Activated CD8-positive, alpha-beta T cell treated with anti-CD3 and anti-CD28 coated beads for 36 hours (primary cell): ENCODE results near the gene VIPR2. TPM values are rescaled to one million over a fixed set of nuclear protein-coding genes. Genes with fewer than 3 reads are reported as not detected.
"Not testable (repeated sequence)": the region's sequence is repeated elsewhere in the genome, so short reads cannot be mapped to it uniquely, and the experiment has no call there.

ENCODE experiments used
- ATAC-seq: fragments of 200-7000 bp; cut with Tn5 transposase; one replicate; pipeline ENCODE4 v1.10.0; 2021; ENCODE audit warnings: mild to moderate bottlenecking, moderate library complexity
- CTCF ChIA-PET: fragments of 350-600 bp; sonication (Branson Sonifier 250); formaldehyde crosslinking; loops from one replicate; lab custom pipeline; 2021; ENCODE audit warnings: antibody characterized with exemption; lab: Charles Lee
- POLR2A ChIA-PET: fragments of 350-600 bp; sonication (Branson Sonifier 250); formaldehyde crosslinking; loops from one replicate; lab custom pipeline; 2021; ENCODE audit warnings: antibody characterized with exemption; lab: Charles Lee
- DNase-seq: peaks from one replicate; pipeline ENCODE4 v3.0.0-alpha.2; 2020
- H3K27ac Mint-ChIP-seq: one replicate; pipeline ENCODE4 v1.8.0; 2021; ENCODE audit warnings: mild to moderate bottlenecking, mixed read lengths
- H3K27me3 Mint-ChIP-seq: one replicate; pipeline ENCODE4 v1.8.0; 2021; ENCODE audit warnings: mixed read lengths
- H3K36me3 Mint-ChIP-seq: one replicate; pipeline ENCODE4 v1.8.0; 2021; ENCODE audit warnings: low read depth, mixed read lengths
- H3K4me1 Mint-ChIP-seq: one replicate; pipeline ENCODE4 v1.8.0; 2021; ENCODE audit warnings: low read depth, mixed read lengths
- H3K4me3 Mint-ChIP-seq: one replicate; pipeline ENCODE4 v1.8.0; 2021; ENCODE audit warnings: mild to moderate bottlenecking, moderate library complexity, mixed read lengths
- H3K9me3 Mint-ChIP-seq: one replicate; pipeline ENCODE4 v1.8.0; 2021; ENCODE audit warnings: mixed read lengths
- CTCF ChIP-seq: fragments of 200-600 bp; IDR thresholded peaks from one replicate; pipeline ENCODE4 v1.8.0; 2022; ENCODE audit warnings: antibody characterized with exemption, mild to moderate bottlenecking
- intact Hi-C: fragments of 100-400 bp; cut with micrococcal nuclease; formaldehyde crosslinking; loops from one replicate; pipeline ENCODE4 v1.10.0; 2022
- total RNA-seq, 2 experiments: library from RNA; stranded (reverse); gene quantifications; one replicate each; pipeline ENCODE4 v1.2.3, GENCODE V29; 2021

Gene VIPR2
- total RNA-seq, 2 experiments from 2014 or later: 0.09 TPM; not detected in 1

GRCh38 chr7:159009951-159010350 lies 134.7 kb downstream of the VIPR2 start:
- ChIA-PET CTCF (no interaction called here), POLR2A (no interaction called here)
- H3K9me3 Mint-ChIP-seq: no peaks in the 10 kb centered on the region
- H3K4me3 Mint-ChIP-seq: no peak overlapping the region
- TF ChIP-seq CTCF: no peak
- intact Hi-C loops: no loop called here
- H3K27ac Mint-ChIP-seq: no peak overlapping the region
- H3K36me3 Mint-ChIP-seq: no peaks in the 10 kb centered on the region
- ATAC-seq: no peak
- DNase-seq: no peak
- no peaks in the 10 kb centered on the region for H3K27me3 Mint-ChIP-seq
- H3K4me1 Mint-ChIP-seq: no peaks in the 10 kb centered on the region

- H3K9me3 Mint-ChIP-seq: no peaks in the 10 kb centered on the region
- intact Hi-C loops: no loop called here
- H3K4me3 Mint-ChIP-seq: no peak overlapping the region
- H3K27me3 Mint-ChIP-seq: no peaks in the 10 kb centered on the region
- H3K27ac Mint-ChIP-seq: no peak overlapping the region
- POLR2A ChIA-PET: no interaction called here
- DNase-seq (no peak), ATAC-seq (no peak)
- H3K4me1 Mint-ChIP-seq: peaks cover 12% of the 10 kb centered on the region
- CTCF ChIA-PET: no interaction called here
- H3K36me3 Mint-ChIP-seq: no peaks in the 10 kb centered on the region
- no peak for TF ChIP-seq CTCF
Measured at GRCh38 chr7:159008417-159008816, 136.2 kb downstream of the VIPR2 start.

GRCh38 chr7:159007996-159008389 lies 136.7 kb downstream of the VIPR2 start:
- ATAC-seq (no peak), DNase-seq (no peak)
- Mint-ChIP-seq H3K4me3 (no peak overlapping the region), H3K27ac (no peak overlapping the region), H3K9me3 (no peaks in the 10 kb centered on the region), H3K4me1 (peaks cover 12% of the 10 kb centered on the region), H3K27me3 (no peaks in the 10 kb centered on the region), H3K36me3 (no peaks in the 10 kb centered on the region)
- no peak for TF ChIP-seq CTCF
- CTCF ChIA-PET: no interaction called here
- POLR2A ChIA-PET: no interaction called here
- intact Hi-C loops: no loop called here

- ATAC-seq: no peak
- TF ChIP-seq CTCF: no peak
- intact Hi-C loops: no loop called here
- H3K9me3 Mint-ChIP-seq: no peaks in the 10 kb centered on the region
- ChIA-PET CTCF (no interaction called here), POLR2A (no interaction called here)
- H3K27me3 Mint-ChIP-seq: no peaks in the 10 kb centered on the region
- no peak overlapping the region for H3K27ac Mint-ChIP-seq
- H3K4me3 Mint-ChIP-seq: no peak overlapping the region
- H3K36me3 Mint-ChIP-seq: no peaks in the 10 kb centered on the region
- peaks cover 12% of the 10 kb centered on the region for H3K4me1 Mint-ChIP-seq
- no peak for DNase-seq
Measured at GRCh38 chr7:159007364-159007995, 137.2 kb downstream of the VIPR2 start.

GRCh38 chr7:159006610-159007130 lies 138.0 kb downstream of the VIPR2 start:
- POLR2A ChIA-PET: no interaction called here
- no peaks in the 10 kb centered on the region for H3K9me3 Mint-ChIP-seq
- CTCF ChIA-PET: no interaction called here
- intact Hi-C loops: no loop called here
- no peak overlapping the region for H3K4me3 Mint-ChIP-seq
- peaks cover 12% of the 10 kb centered on the region for H3K4me1 Mint-ChIP-seq
- DNase-seq: no peak
- no peak for ATAC-seq
- H3K36me3 Mint-ChIP-seq: no peaks in the 10 kb centered on the region
- no peak overlapping the region for H3K27ac Mint-ChIP-seq
- H3K27me3 Mint-ChIP-seq: no peaks in the 10 kb centered on the region
- TF ChIP-seq CTCF: no peak

- peaks cover 12% of the 10 kb centered on the region for H3K4me1 Mint-ChIP-seq
- POLR2A ChIA-PET, ATAC-seq, H3K4me3 Mint-ChIP-seq, CTCF ChIA-PET, H3K9me3 Mint-ChIP-seq, DNase-seq, H3K27me3 Mint-ChIP-seq, H3K36me3 Mint-ChIP-seq, H3K27ac Mint-ChIP-seq, intact Hi-C loops: not testable (repeated sequence)
Measured at GRCh38 chr7:159006022-159006609, 138.6 kb downstream of the VIPR2 start.
